ENCODE results near the gene DNAH17. TPM values are rescaled to one million over a fixed set of nuclear protein-coding genes. Genes with fewer than 3 reads are reported as not detected.

The DNAH17 gene
- total RNA-seq, 4 donors from 2014 or later = 0.89 to 15.4 (median 3.8) TPM

DNA sequence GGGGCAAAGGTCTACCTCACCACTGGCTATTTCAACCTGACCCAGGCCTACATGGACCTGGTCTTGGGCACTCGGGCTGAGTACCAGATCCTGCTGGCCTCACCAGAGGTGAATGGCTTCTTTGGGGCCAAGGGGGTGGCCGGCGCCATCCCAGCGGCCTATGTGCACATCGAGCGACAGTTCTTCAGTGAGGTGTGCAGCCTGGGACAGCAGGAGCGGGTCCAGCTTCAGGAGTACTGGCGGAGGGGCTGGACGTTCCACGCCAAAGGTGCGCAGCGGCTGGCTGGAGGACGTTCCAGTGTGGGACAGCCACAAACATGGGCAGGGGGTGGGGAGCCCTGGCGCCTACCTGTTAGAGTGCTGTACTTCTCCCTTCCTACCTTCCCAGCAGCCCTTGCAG, 173.4 kb downstream of the DNAH17 start:
- no peak for TF ChIP-seq POLR2A (IDR thresholded peaks at IDR 0.05)
- no peak for TF ChIP-seq CTCF (IDR thresholded peaks at IDR 0.05)
- WGBS, 2 donors = 94 to 97% methylated on average over 14 of the region's 14 CpGs
- H3K4me3 ChIP-seq (ENCODE audit: low read depth, poor library complexity, severe bottlenecking) = no peak overlapping the region
- intact Hi-C loops (cut with DNase I; ENCODE audit: low total_unique reads) = no loop called here
- DNase-seq (ENCODE audit: low spot score in 2 of 2) = no peak

GRCh38 chr17:78401891-78402290, 175.3 kb downstream of the DNAH17 start:
- 67 to 89% methylated on average over 5 to 7 of the region's 8 CpGs for WGBS, 2 donors
- no peak for DNase-seq (ENCODE audit: low spot score in 2 of 2)
- intact Hi-C loops (cut with DNase I; ENCODE audit: low total_unique reads) = no loop called here
- TF ChIP-seq CTCF (IDR thresholded peaks at IDR 0.05) (no peak), POLR2A (IDR thresholded peaks at IDR 0.05) (no peak)
- no peak overlapping the region for H3K4me3 ChIP-seq (ENCODE audit: low read depth, poor library complexity, severe bottlenecking)

- TF ChIP-seq POLR2A (IDR thresholded peaks at IDR 0.05) (no peak), CTCF (IDR thresholded peaks at IDR 0.05) (no peak)
- 61 to 68% methylated on average over 6 of the region's 6 CpGs for WGBS, 2 donors
- H3K4me3 ChIP-seq (ENCODE audit: low read depth, poor library complexity, severe bottlenecking) = no peak overlapping the region
- intact Hi-C loops (cut with DNase I; ENCODE audit: low total_unique reads) = no loop called here
- DNase-seq (ENCODE audit: low spot score in 2 of 2) = no peak
Observed at GRCh38 chr17:78401246-78401645, 175.9 kb downstream of the DNAH17 start.

DNA sequence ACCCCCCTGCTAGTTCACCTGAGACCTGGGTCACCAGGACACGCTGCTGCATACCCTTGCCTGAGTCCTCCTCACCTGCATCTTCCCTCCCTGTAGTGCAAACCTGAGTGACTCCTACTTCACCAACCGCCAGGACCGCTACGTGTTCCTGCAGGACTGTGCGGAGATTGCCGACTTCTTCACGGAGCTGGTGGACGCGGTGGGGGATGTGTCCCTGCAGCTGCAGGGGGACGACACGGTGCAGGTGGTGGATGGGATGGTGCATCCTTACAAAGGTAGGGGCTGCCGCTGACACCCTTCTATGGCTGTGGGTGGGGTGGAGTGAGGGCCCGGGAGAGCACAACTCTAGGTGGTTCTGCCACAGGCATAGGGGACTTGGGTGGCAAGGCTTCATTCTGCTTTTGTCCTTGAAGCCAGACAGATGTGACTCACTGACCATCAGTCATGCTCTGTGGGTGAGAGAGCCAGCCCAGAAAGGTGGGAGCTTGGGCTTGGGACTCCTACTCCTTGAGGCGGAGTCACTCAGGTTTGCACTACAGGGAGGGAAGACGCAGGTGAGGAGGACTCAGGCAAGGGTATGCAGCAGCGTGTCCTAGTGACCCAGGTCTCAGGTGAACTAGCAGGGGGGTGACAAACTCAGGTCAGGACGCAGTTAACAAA, 176.5 kb downstream of the DNAH17 start:
- intact Hi-C loops (cut with DNase I; ENCODE audit: low total_unique reads) = no loop called here
- 84 to 88% methylated on average over 17 of the region's 17 CpGs for WGBS, 2 donors
- DNase-seq (ENCODE audit: low spot score in 2 of 2) = no peak
- H3K4me3 ChIP-seq (ENCODE audit: low read depth, poor library complexity, severe bottlenecking) = no peak overlapping the region
- TF ChIP-seq CTCF (IDR thresholded peaks at IDR 0.05) = no peak
- TF ChIP-seq POLR2A (IDR thresholded peaks at IDR 0.05) = no peak

DNA sequence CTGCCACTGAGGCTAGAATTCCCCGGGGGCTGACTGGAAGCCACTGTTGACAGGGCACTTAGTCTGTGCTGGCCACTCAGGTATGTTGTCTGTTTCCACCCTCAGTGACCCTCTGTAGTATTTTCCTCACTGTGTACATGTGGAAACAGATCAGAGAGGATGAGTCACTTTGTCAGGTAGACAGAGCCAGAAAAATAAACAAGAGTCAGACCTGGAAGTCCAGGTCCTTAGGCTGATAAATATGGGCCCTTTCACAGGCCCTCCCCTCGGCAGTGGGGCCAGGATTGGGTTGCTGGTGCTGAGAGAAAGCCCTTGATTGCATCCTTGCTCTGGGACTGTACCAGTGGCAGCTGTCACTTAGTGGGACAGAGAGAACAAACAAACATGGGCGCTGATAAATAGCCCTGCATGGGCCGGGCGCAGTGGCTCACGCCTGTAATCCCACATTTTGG, 177.5 kb downstream of the DNAH17 start:
- no peak for DNase-seq (ENCODE audit: low spot score in 2 of 2)
- TF ChIP-seq POLR2A (IDR thresholded peaks at IDR 0.05) (no peak), CTCF (IDR thresholded peaks at IDR 0.05) (peak in 1 of 3 donors; percentile 27)
- 79 to 80% methylated on average over 6 of the region's 6 CpGs for WGBS, 2 donors
- H3K4me3 ChIP-seq (ENCODE audit: low read depth, poor library complexity, severe bottlenecking) = no peak overlapping the region
- intact Hi-C loops (cut with DNase I; ENCODE audit: low total_unique reads) = no loop called here

All from lower leg skin (tissue), 4 donors.